IMR-90 (cell line): ENCODE results near the gene GFER. TPM values are rescaled to one million over a fixed set of nuclear protein-coding genes. Genes with fewer than 3 reads are reported as not detected.

Experiments
- ATAC-seq: fragments of 200-7000 bp; cut with Tn5 transposase; 2 replicates; pipeline ENCODE4 v1.9.1; 2020; ENCODE audit warnings: low read depth, mild to moderate bottlenecking, moderate library complexity
- BruUV-seq: library from RNA; stranded (reverse); fragments of 400-500 nt; replicated peaks from 2 replicates; lab custom pipeline; 2021; lab: Mats Ljungman, UMichigan
- CTCF ChIA-PET: fragments of 300-600 bp; formaldehyde crosslinking; extraction: SDS; loops from one replicate; lab custom pipeline; 2021; ENCODE audit warnings: antibody characterized with exemption; lab: Yijun Ruan, JAX
- POLR2A ChIA-PET: fragments of 300-600 bp; sonication (Branson Sonifier 250); formaldehyde crosslinking; loops from one replicate; lab custom pipeline; 2022; ENCODE audit warnings: antibody characterized with exemption; ENCODE audit not compliant: unreplicated experiment; lab: Charles Lee
- DNase-seq: peaks from one replicate; pipeline ENCODE4 v3.0.0; 2013
- H2AFZ ChIP-seq: replicated peaks from 2 replicates; pipeline ENCODE3; 2013; ENCODE audit warnings: low read length, mild to moderate bottlenecking; ENCODE audit not compliant: poor library complexity
- H2AK5ac ChIP-seq: 2 replicates; pipeline ENCODE4 v1.6.1; 2013; ENCODE audit warnings: low read depth, low read length, inconsistent platforms
- H2AK9ac ChIP-seq: replicated peaks from 2 replicates; pipeline ENCODE3; 2013; ENCODE audit warnings: mild to moderate bottlenecking, low read depth, low read length, moderate library complexity; ENCODE audit not compliant: poor library complexity
- H2BK120ac ChIP-seq: 2 replicates; pipeline ENCODE4 v1.6.1; 2013; ENCODE audit warnings: low read depth, low read length, inconsistent platforms
- H2BK15ac ChIP-seq: 3 replicates; pipeline ENCODE4 v1.6.1; 2013; ENCODE audit warnings: low read depth, low read length, inconsistent platforms
- H2BK20ac ChIP-seq: 2 replicates; pipeline ENCODE4 v1.6.1; 2013; ENCODE audit warnings: low read depth, mild to moderate bottlenecking, inconsistent platforms, low read length, moderate library complexity
- H2BK5ac ChIP-seq: 2 replicates; pipeline ENCODE4 v1.6.1; 2013; ENCODE audit warnings: mild to moderate bottlenecking, low read depth, low read length, inconsistent platforms; ENCODE audit not compliant: poor library complexity, severe bottlenecking
- H3K14ac ChIP-seq: replicated peaks from 2 replicates; pipeline ENCODE4 v1.6.1; 2013; ENCODE audit warnings: low read depth, low read length, inconsistent platforms
- H3K18ac ChIP-seq: 2 replicates; pipeline ENCODE4 v1.6.1; 2013; ENCODE audit warnings: low read depth, low read length, control low read depth
- H3K23ac ChIP-seq: 2 replicates; pipeline ENCODE4 v1.6.1; 2013; ENCODE audit warnings: low read depth, low read length, inconsistent platforms
- H3K27ac ChIP-seq: 2 replicates; pipeline ENCODE4 v1.5.1; 2013; ENCODE audit warnings: mild to moderate bottlenecking, control low read depth, low read length; ENCODE audit not compliant: insufficient read depth
- H3K27me3 ChIP-seq: 2 replicates; pipeline ENCODE4 v1.6.1; 2013; ENCODE audit warnings: low read length; ENCODE audit not compliant: control insufficient read depth, insufficient read depth
- H3K36me3 ChIP-seq: 2 replicates; pipeline ENCODE4 v1.6.1; 2013; ENCODE audit warnings: low read length, mixed read lengths; ENCODE audit not compliant: control insufficient read depth, insufficient read depth
- H3K4ac ChIP-seq: 2 replicates; pipeline ENCODE4 v1.6.1; 2013; ENCODE audit warnings: low read depth, low read length, inconsistent platforms
- H3K4me1 ChIP-seq: 2 replicates; pipeline ENCODE4 v1.6.1; 2013; ENCODE audit warnings: low read length, mixed read lengths; ENCODE audit not compliant: control insufficient read depth, insufficient read depth
- H3K4me2 ChIP-seq: 2 replicates; pipeline ENCODE4 v1.6.1; 2013; ENCODE audit warnings: low read depth, mild to moderate bottlenecking, control low read depth, low read length, moderate library complexity
- H3K4me3 ChIP-seq: 2 replicates; pipeline ENCODE4 v1.5.1; 2013; ENCODE audit warnings: low read depth, mild to moderate bottlenecking, control low read depth, low read length, moderate library complexity; ENCODE audit not compliant: insufficient read depth
- H3K56ac ChIP-seq: 2 replicates; pipeline ENCODE4 v1.6.1; 2013; ENCODE audit warnings: low read length, inconsistent platforms; ENCODE audit not compliant: insufficient read depth; ENCODE audit errors: extremely low read depth
- H3K79me1 ChIP-seq, 2 experiments: 2 replicates each; pipeline ENCODE4 v1.6.1; 2013; ENCODE audit warnings: low read length in 2 of 2, inconsistent platforms in 1 of 2, low read depth in 1 of 2
- H3K9ac ChIP-seq: 2 replicates; pipeline ENCODE4 v1.6.1; 2013; ENCODE audit warnings: low read depth, low read length, control low read depth
- H3K9me1 ChIP-seq: 2 replicates; pipeline ENCODE4 v1.6.1; 2013; ENCODE audit warnings: low read length, inconsistent platforms; ENCODE audit not compliant: insufficient read depth
- H3K9me3 ChIP-seq: 2 replicates; pipeline ENCODE4 v1.6.1; 2013; ENCODE audit warnings: low read length; ENCODE audit not compliant: control insufficient read depth, insufficient read depth
- H4K20me1 ChIP-seq: 2 replicates; pipeline ENCODE4 v1.6.1; 2013; ENCODE audit warnings: low read length, inconsistent platforms; ENCODE audit not compliant: insufficient read depth
- H4K5ac ChIP-seq: 2 replicates; pipeline ENCODE4 v1.6.1; 2013; ENCODE audit warnings: mild to moderate bottlenecking, low read depth, low read length, control low read depth
- H4K8ac ChIP-seq, 2 experiments: 2 replicates each; pipeline ENCODE4 v1.6.1; 2013; ENCODE audit warnings: low read depth in 2 of 2, low read length in 2 of 2, control low read depth in 1 of 2, inconsistent platforms in 1 of 2
- H4K91ac ChIP-seq: 2 replicates; pipeline ENCODE4 v1.6.1; 2013; ENCODE audit warnings: low read depth, low read length, inconsistent platforms; ENCODE audit not compliant: insufficient read depth
- BHLHE40 ChIP-seq: fragments of 150-350 bp; IDR thresholded peaks from 2 replicates; pipeline ENCODE4 v1.6.1; 2016; ENCODE audit warnings: mild to moderate bottlenecking, low read depth, low read length
- CEBPB ChIP-seq: IDR thresholded peaks from 2 replicates; pipeline ENCODE4 v1.6.1; 2012; ENCODE audit warnings: low read depth, low read length, improper control_type of control experiment
- CTCF ChIP-seq: conservative IDR thresholded peaks from 2 replicates; pipeline ENCODE4 v1.5.1; 2012; ENCODE audit warnings: mild to moderate bottlenecking, low read depth, low read length, improper control_type of control experiment
- ELK1 ChIP-seq: fragments of 150-350 bp; IDR thresholded peaks from 2 replicates; pipeline ENCODE4 v1.6.1; 2016; ENCODE audit warnings: low read depth, mild to moderate bottlenecking, low read length, moderate library complexity, borderline replicate concordance
- FOS ChIP-seq: fragments of 150-350 bp; IDR thresholded peaks from 2 replicates; pipeline ENCODE4 v1.6.1; 2016; ENCODE audit warnings: low read depth, low read length
- MAFK ChIP-seq: IDR thresholded peaks from 2 replicates; pipeline ENCODE4 v1.6.1; 2012; ENCODE audit warnings: low read depth, low read length, improper control_type of control experiment
- MAZ ChIP-seq: IDR thresholded peaks from 2 replicates; pipeline ENCODE4 v1.6.1; 2012; ENCODE audit warnings: low read depth, mild to moderate bottlenecking, low read length, improper control_type of control experiment, moderate library complexity, borderline replicate concordance
- NFE2L2 ChIP-seq: fragments of 150-350 bp; IDR thresholded peaks from 2 replicates; pipeline ENCODE4 v1.6.1; 2016; ENCODE audit warnings: low read depth, mild to moderate bottlenecking, low read length
- POLR2A ChIP-seq: IDR thresholded peaks from 2 replicates; pipeline ENCODE4 v1.6.1; 2012; ENCODE audit warnings: mild to moderate bottlenecking, low read depth, low read length
- RFX5 ChIP-seq: IDR thresholded peaks from 2 replicates; pipeline ENCODE4 v1.8.0; 2012; ENCODE audit warnings: low read depth, mild to moderate bottlenecking, low read length, moderate library complexity
- SMC3 ChIP-seq: fragments of 150-350 bp; IDR thresholded peaks from 2 replicates; pipeline ENCODE4 v1.6.1; 2016; ENCODE audit warnings: low read depth, mild to moderate bottlenecking, antibody characterized with exemption, low read length, moderate library complexity
- USF2 ChIP-seq: fragments of 150-350 bp; IDR thresholded peaks from 2 replicates; pipeline ENCODE4 v1.6.1; 2017; ENCODE audit warnings: mild to moderate bottlenecking, antibody characterized with exemption, low read length, low read depth
- WGBS, 2 experiments: methylation state at CpG; one replicate each; pipeline versions ENCODE4 v1.1.5 to v1.1.7; 2013; ENCODE audit warnings: missing lambda C conversion rate in 2 of 2; ENCODE audit not compliant: insufficient read length in 1 of 2; ENCODE audit errors: extremely low coverage in 2 of 2; 5-methylcytosine and 5-hydroxymethylcytosine counted together
- dilution Hi-C: fragments of 300-500 bp; cut with HindIII; formaldehyde crosslinking; loops from one replicate; pipeline ENCODE4 v1.14.3; 2018; ENCODE audit warnings: low sequenced_read_pairs; ENCODE audit not compliant: unreplicated experiment
- in situ Hi-C: fragments of 300-500 bp; cut with MboI; formaldehyde crosslinking; loops from 3 replicates; pipeline ENCODE4 v1.14.3; 2019; ENCODE audit warnings: low sequenced_read_pairs, inconsistent platforms, mixed read lengths
- intact Hi-C: fragments of 100-400 bp; cut with micrococcal nuclease; formaldehyde crosslinking; loops from 2 replicates; pipeline ENCODE4 v1.10.0; 2022
- polyA plus RNA-seq, 3 experiments: library from polyadenylated mRNA; depleted of rRNA; stranded (reverse); fragments of >200 nt; gene quantifications; 2 replicates each; pipeline ENCODE4 v1.2.3, GENCODE V29; 2012; ENCODE audit warnings: low replicate concordance in 1 of 3
- total RNA-seq: library from RNA; depleted of rRNA; stranded (reverse); fragments of >200 nt; gene quantifications from 2 replicates; pipeline ENCODE4 v1.2.3, GENCODE V29; 2012

GFER gene
- total and polyA plus RNA-seq, 2 of the 4 experiments (the other 2 are of a cell fraction) = 6.8 to 19.8 TPM

GRCh38 chr16:1983544-1984346 lies at the start of gene GFER (continued):
- TF ChIP-seq SMC3 = peak; percentile 26; the same call in 1 of the 2 replicates
- no peak for TF ChIP-seq FOS
- no peak for TF ChIP-seq ELK1

GRCh38 chr16:1936945-1937479 lies 47.0 kb upstream of the GFER start:
- H4K8ac ChIP-seq = no peak overlapping the region
- H2BK20ac ChIP-seq = no peak overlapping the region
- BruUV-seq = no TSS peak
- no peak for DNase-seq
- in situ Hi-C loops (no loop called here), dilution Hi-C loops (no loop called here), intact Hi-C loops (no loop called here)
- no peaks in the 10 kb centered on the region for H4K20me1 ChIP-seq
- H3K79me1 ChIP-seq = peaks cover 5 to 8% of the 10 kb centered on the region in 2 experiments; a peak in 2 of 4 replicates
- H4K91ac ChIP-seq = no peak overlapping the region
- H3K14ac ChIP-seq = no peak overlapping the region
- H3K4me3 ChIP-seq = no peak overlapping the region
- no peak overlapping the region for H3K56ac ChIP-seq
- no peak overlapping the region for H2AFZ ChIP-seq
- no peak for ATAC-seq
- CTCF ChIA-PET = no interaction called here
- POLR2A ChIA-PET = no interaction called here
- no CpG with 5 or more reads among the region's 11 CpGs for WGBS, 2 experiments
- no peak for TF ChIP-seq CEBPB
- no peak for TF ChIP-seq MAZ
- no peak for TF ChIP-seq SMC3
- TF ChIP-seq NFE2L2 = no peak
- no peak for TF ChIP-seq MAFK
- TF ChIP-seq BHLHE40 = no peak
- TF ChIP-seq FOS = no peak
- TF ChIP-seq CTCF = no peak
- no peak for TF ChIP-seq USF2
- no peak for TF ChIP-seq RFX5
- no peak for TF ChIP-seq POLR2A
- no peak overlapping the region for H3K4ac ChIP-seq
- no peaks in the 10 kb centered on the region for H3K9me3 ChIP-seq
- no peak overlapping the region for H3K27ac ChIP-seq
- H3K18ac ChIP-seq = no peak overlapping the region
- no peak overlapping the region for H4K5ac ChIP-seq
- H2AK9ac ChIP-seq = no peak overlapping the region
- H2BK120ac ChIP-seq = no peak overlapping the region
- no peak overlapping the region for H2BK5ac ChIP-seq
- no peak overlapping the region for H2AK5ac ChIP-seq
- no peak overlapping the region for H3K9ac ChIP-seq
- H2BK15ac ChIP-seq = no peak overlapping the region
- no peak overlapping the region for H3K4me2 ChIP-seq
- no peak overlapping the region for H3K23ac ChIP-seq
- H3K36me3 ChIP-seq = peaks cover 23% of the 10 kb centered on the region
- peaks cover 3% of the 10 kb centered on the region; the same call in 1 of the 2 replicates for H3K27me3 ChIP-seq
- H3K9me1 ChIP-seq = no peaks in the 10 kb centered on the region
- peaks cover 1% of the 10 kb centered on the region; the same call in 1 of the 2 replicates for H3K4me1 ChIP-seq
